GM12892 (cell line): ENCODE results near the gene MCL1.

Experiments used
- POLR2A ChIP-seq: IDR thresholded peaks from 2 replicates; pipeline ENCODE4 v1.6.1; 2011; ENCODE audit warnings: low read depth, low read length, control low read depth
- POLR2AphosphoS5 ChIP-seq: IDR thresholded peaks from 2 replicates; pipeline ENCODE4 v1.6.1; 2011; ENCODE audit warnings: low read depth, low read length, control low read depth

DNA sequence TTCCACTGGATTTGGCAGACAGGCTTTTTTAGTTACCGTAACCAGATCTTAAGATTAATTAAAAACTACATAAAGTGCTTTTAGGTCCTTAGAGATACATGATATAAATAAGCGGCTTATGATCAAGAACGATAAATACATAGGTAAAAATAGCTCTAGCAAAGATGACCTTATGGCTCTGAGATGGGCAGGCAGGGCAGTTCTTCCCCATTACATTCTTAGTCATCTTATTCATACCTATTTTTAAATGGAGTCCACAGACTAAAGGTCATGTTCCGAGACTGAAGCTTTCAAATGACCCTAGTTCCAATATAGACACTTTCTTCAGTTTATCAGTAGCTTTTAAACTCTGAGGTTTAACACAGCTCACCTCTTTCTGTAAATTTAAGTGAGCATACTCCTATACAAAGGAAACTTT is 4.3 kb downstream of the MCL1 start:
- TF ChIP-seq POLR2AphosphoS5 (no peak), POLR2A (no peak)
